ENCODE results near the gene PER2. TPM values are rescaled to one million over a fixed set of nuclear protein-coding genes. Genes with fewer than 3 reads are reported as not detected.

The PER2 gene
- total and polyA plus RNA-seq, 9 of the 15 experiments (the other 6 are each of a cell fraction or from before 2014, with no cell fraction given): 1.1 to 10.3 (median 2.9) TPM

DNA sequence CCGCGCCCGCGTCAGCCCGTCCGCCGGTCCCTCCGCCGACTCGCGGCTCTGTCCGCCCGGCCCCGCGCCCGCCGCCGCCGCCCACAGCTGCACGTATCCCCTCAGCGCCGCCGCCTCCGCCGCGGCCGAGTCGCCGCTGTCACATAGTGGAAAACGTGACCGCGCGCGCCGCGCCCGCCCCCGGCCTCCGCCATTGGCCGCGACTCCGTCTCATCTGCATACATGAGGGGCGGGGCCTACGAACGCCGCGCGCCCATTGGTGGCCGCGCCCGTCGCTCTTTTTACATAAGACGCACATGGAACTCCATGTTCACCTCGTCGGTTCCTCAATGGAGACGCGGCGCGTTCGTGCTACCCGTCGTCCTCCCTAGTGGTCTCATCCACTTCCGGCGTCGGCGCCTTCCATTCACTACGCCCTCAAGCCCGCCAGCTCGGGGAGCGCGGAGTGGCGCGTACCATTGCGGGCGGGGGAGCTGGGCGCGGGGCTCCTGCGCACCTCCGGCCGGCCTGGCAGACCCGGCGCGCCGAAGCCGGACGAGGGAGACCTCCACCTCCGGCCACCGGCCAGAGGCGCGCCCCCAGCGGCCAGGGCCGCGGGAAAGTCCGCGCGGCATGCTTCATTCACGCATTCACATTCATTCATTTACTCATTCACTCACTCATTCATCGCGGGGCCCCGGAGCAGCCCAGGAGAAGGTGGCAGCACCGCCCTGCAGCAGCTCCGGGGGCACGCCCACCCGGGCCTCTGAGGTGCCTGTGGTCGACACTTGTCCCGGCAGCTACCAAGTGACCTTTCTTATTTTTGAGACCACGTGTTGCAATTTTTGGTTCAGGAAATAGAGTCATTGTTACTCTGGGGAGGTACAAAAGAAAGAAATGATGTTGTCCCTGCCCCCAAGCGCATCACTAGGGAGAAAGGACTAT is 502 bp upstream of the PER2 start (continued):
- peak; percentile 90 for TF ChIP-seq EP400 (IDR thresholded peaks at IDR 0.05)
- TF ChIP-seq, protein P1, sequence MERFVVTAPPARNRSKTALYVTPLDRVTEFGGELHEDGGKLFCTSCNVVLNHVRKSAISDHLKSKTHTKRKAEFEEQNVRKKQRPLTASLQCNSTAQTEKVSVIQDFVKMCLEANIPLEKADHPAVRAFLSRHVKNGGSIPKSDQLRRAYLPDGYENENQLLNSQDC (CRISPR knock-in tag; IDR thresholded peaks at IDR 0.05): no peak
- TF ChIP-seq, protein P2, sequence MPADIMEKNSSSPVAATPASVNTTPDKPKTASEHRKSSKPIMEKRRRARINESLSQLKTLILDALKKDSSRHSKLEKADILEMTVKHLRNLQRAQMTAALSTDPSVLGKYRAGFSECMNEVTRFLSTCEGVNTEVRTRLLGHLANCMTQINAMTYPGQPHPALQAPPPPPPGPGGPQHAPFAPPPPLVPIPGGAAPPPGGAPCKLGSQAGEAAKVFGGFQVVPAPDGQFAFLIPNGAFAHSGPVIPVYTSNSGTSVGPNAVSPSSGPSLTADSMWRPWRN (IDR thresholded peaks at IDR 0.05; ENCODE audit: low read depth): no peak
- TF ChIP-seq OTX1 (CRISPR knock-in tag; IDR thresholded peaks at IDR 0.05): no peak
- no peak for TF ChIP-seq SRF (CRISPR knock-in tag; IDR thresholded peaks at IDR 0.05)
- TF ChIP-seq ZBTB7A (IDR thresholded peaks at IDR 0.05; ENCODE audit: borderline replicate concordance, control insufficient read depth, low read depth, low read length): 0 out of 2 replicates have a peak, but pooled peaks have one; percentile 24
- TF ChIP-seq ZNF830 (CRISPR knock-in tag; IDR thresholded peaks at IDR 0.05): no peak
- TF ChIP-seq RFX5 (IDR thresholded peaks at IDR 0.05; ENCODE audit: low read depth, low read length): no peak
- TF ChIP-seq RHOXF2B (CRISPR knock-in tag; conservative IDR thresholded peaks at IDR 0.05): no peak
- no peak for TF ChIP-seq SMARCC2 (IDR thresholded peaks at IDR 0.05; ENCODE audit: low read depth)
- TF ChIP-seq, protein P3, sequence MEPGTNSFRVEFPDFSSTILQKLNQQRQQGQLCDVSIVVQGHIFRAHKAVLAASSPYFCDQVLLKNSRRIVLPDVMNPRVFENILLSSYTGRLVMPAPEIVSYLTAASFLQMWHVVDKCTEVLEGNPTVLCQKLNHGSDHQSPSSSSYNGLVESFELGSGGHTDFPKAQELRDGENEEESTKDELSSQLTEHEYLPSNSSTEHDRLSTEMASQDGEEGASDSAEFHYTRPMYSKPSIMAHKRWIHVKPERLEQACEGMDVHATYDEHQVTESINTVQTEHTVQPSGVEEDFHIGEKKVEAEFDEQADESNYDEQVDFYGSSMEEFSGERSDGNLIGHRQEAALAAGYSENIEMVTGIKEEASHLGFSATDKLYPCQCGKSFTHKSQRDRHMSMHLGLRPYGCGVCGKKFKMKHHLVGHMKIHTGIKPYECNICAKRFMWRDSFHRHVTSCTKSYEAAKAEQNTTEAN (CRISPR knock-in tag; IDR thresholded peaks at IDR 0.05): no peak
- no peak for TF ChIP-seq NFXL1 (CRISPR knock-in tag; IDR thresholded peaks at IDR 0.05)
- TF ChIP-seq HDAC3 (IDR thresholded peaks at IDR 0.05; ENCODE audit: borderline replicate concordance, partially characterized antibody): no peak
- no peak for TF ChIP-seq TBL1XR1 (IDR thresholded peaks at IDR 0.05; ENCODE audit: low read length in 2 of 2)
- TF ChIP-seq NFRKB (IDR thresholded peaks at IDR 0.05; ENCODE audit: low read depth): no peak
- TF ChIP-seq ZNF561 (CRISPR knock-in tag; conservative IDR thresholded peaks at IDR 0.05): no peak
- TF ChIP-seq, protein P4, sequence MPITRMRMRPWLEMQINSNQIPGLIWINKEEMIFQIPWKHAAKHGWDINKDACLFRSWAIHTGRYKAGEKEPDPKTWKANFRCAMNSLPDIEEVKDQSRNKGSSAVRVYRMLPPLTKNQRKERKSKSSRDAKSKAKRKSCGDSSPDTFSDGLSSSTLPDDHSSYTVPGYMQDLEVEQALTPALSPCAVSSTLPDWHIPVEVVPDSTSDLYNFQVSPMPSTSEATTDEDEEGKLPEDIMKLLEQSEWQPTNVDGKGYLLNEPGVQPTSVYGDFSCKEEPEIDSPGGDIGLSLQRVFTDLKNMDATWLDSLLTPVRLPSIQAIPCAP (CRISPR knock-in tag; IDR thresholded peaks at IDR 0.05; ENCODE audit: borderline replicate concordance): no peak
- no peak for TF ChIP-seq ZEB2 (IDR thresholded peaks at IDR 0.05)
- TF ChIP-seq MCM5 (IDR thresholded peaks at IDR 0.05; ENCODE audit: low read depth): no peak
- no peak for TF ChIP-seq TCF3 (CRISPR knock-in tag; IDR thresholded peaks at IDR 0.05)
- no peak for TF ChIP-seq CSDE1 (IDR thresholded peaks at IDR 0.05)
- TF ChIP-seq, protein P5, sequence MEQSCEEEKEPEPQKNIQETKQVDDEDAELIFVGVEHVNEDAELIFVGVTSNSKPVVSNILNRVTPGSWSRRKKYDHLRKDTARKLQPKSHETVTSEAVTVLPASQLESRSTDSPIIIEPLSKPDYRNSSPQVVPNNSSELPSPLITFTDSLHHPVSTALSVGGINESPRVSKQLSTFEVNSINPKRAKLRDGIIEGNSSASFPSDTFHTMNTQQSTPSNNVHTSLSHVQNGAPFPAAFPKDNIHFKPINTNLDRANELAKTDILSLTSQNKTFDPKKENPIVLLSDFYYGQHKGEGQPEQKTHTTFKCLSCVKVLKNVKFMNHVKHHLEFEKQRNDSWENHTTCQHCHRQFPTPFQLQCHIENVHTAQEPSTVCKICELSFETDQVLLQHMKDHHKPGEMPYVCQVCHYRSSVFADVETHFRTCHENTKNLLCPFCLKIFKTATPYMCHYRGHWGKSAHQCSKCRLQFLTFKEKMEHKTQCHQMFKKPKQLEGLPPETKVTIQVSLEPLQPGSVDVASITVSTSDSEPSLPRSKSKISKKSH (CRISPR knock-in tag; IDR thresholded peaks at IDR 0.05): no peak
- TF ChIP-seq SMARCE1 (IDR thresholded peaks at IDR 0.05): no peak
- TF ChIP-seq ESRRA (IDR thresholded peaks at IDR 0.05; ENCODE audit: borderline replicate concordance, low read depth): no peak
- TF ChIP-seq ETV5 (CRISPR knock-in tag; IDR thresholded peaks at IDR 0.05; ENCODE audit: low read depth): 0 out of 2 replicates have a peak, but pooled peaks have one; percentile 30
- TF ChIP-seq TEAD2 (tag; IDR thresholded peaks at IDR 0.05): no peak

All from K562 (cell line).